ENCODE data around the gene SHD. TPM values are rescaled to one million over a fixed set of nuclear protein-coding genes. Genes with fewer than 3 reads are reported as not detected.

The SHD gene
- total RNA-seq, 1 experiment from 2014 or later, result not detected

GRCh38 chr19:4258181-4258580 is 20.9 kb upstream of the SHD start:
- DNase-seq, result no peak
- Histone ChIP-seq H4K20me1 (ENCODE audit: insufficient read depth) (no peaks in the 10 kb centered on the region), H3F3A (ENCODE audit: insufficient read depth, low read depth) (no peaks in the 10 kb centered on the region), H3K9me2 (ENCODE audit: insufficient read depth) (no peaks in the 10 kb centered on the region), H3K36me3 (ENCODE audit: low read depth) (no peaks in the 10 kb centered on the region), H3K79me2 (ENCODE audit: low read depth) (no peaks in the 10 kb centered on the region), H3K4me3 (no peak overlapping the region), H2AFZ (no peak overlapping the region), H3K27me3 (ENCODE audit: insufficient read depth, low read depth) (no peaks in the 10 kb centered on the region), H3K27ac (no peak overlapping the region), H3K4me2 (no peak overlapping the region), H3K4me1 (replicated peaks; ENCODE audit: insufficient read depth) (no peaks in the 10 kb centered on the region), H3K9me3 (ENCODE audit: insufficient read depth, low read depth) (no peaks in the 10 kb centered on the region)
- intact Hi-C loops (cut with micrococcal nuclease; ENCODE audit: unreplicated experiment), result no loop called here
- BruUV-seq (replicated peaks), result no TSS peak
- ChIA-PET CTCF (no interaction called here), POLR2A (ENCODE audit: unreplicated experiment) (no interaction called here)
- TF ChIP-seq CTCF (conservative IDR thresholded peaks at IDR 0.05), result no peak

GRCh38 chr19:4260613-4261191 is 18.4 kb upstream of the SHD start:
- BruUV-seq (replicated peaks), result no TSS peak
- no peaks in the 10 kb centered on the region for H3F3A ChIP-seq (ENCODE audit: insufficient read depth, low read depth)
- H3K4me2 ChIP-seq, result no peak overlapping the region
- H3K4me1 ChIP-seq (replicated peaks; ENCODE audit: insufficient read depth), result no peaks in the 10 kb centered on the region
- TF ChIP-seq EZH2 (IDR thresholded peaks at IDR 0.05; ENCODE audit: low read depth) (no peak), CTCF (conservative IDR thresholded peaks at IDR 0.05) (no peak)
- no peaks in the 10 kb centered on the region for H3K9me3 ChIP-seq (ENCODE audit: insufficient read depth, low read depth)
- no peak overlapping the region for H3K27ac ChIP-seq
- no peaks in the 10 kb centered on the region for H3K27me3 ChIP-seq (ENCODE audit: insufficient read depth, low read depth)
- no peaks in the 10 kb centered on the region for H4K20me1 ChIP-seq (ENCODE audit: insufficient read depth)
- H3K4me3 ChIP-seq, result no peak overlapping the region
- H3K9me2 ChIP-seq (ENCODE audit: insufficient read depth), result no peaks in the 10 kb centered on the region
- ChIA-PET CTCF (no interaction called here), POLR2A (ENCODE audit: unreplicated experiment) (no interaction called here)
- H2AFZ ChIP-seq, result no peak overlapping the region
- no peaks in the 10 kb centered on the region for H3K36me3 ChIP-seq (ENCODE audit: low read depth)
- intact Hi-C loops (cut with micrococcal nuclease; ENCODE audit: unreplicated experiment), result no loop called here
- no peak for DNase-seq
- no peaks in the 10 kb centered on the region for H3K79me2 ChIP-seq (ENCODE audit: low read depth)

- no peak for TF ChIP-seq EZH2 (IDR thresholded peaks at IDR 0.05; ENCODE audit: low read depth)
- TF ChIP-seq CTCF (conservative IDR thresholded peaks at IDR 0.05), result no peak
- no TSS peak for BruUV-seq (replicated peaks)
Measured at GRCh38 chr19:4264812-4265211, 14.3 kb upstream of the SHD start.

More at GRCh38 chr19:4264812-4265211, 14.3 kb upstream of the SHD start:
- no peaks in the 10 kb centered on the region for H3K9me3 ChIP-seq (ENCODE audit: insufficient read depth, low read depth)
- ChIA-PET CTCF (no interaction called here), POLR2A (ENCODE audit: unreplicated experiment) (no interaction called here)
- H3K27ac ChIP-seq, result no peak overlapping the region
- H3F3A ChIP-seq (ENCODE audit: insufficient read depth, low read depth), result no peaks in the 10 kb centered on the region
- no peak for DNase-seq
- H3K4me2 ChIP-seq, result no peak overlapping the region
- no peaks in the 10 kb centered on the region for H3K27me3 ChIP-seq (ENCODE audit: insufficient read depth, low read depth)
- H3K9me2 ChIP-seq (ENCODE audit: insufficient read depth), result no peaks in the 10 kb centered on the region
- intact Hi-C loops (cut with micrococcal nuclease; ENCODE audit: unreplicated experiment), result no loop called here
- no peaks in the 10 kb centered on the region for H3K36me3 ChIP-seq (ENCODE audit: low read depth)
- H4K20me1 ChIP-seq (ENCODE audit: insufficient read depth), result no peaks in the 10 kb centered on the region
- H3K4me3 ChIP-seq, result no peak overlapping the region
- no peak overlapping the region for H2AFZ ChIP-seq
- no peaks in the 10 kb centered on the region for H3K79me2 ChIP-seq (ENCODE audit: low read depth)
- H3K4me1 ChIP-seq (replicated peaks; ENCODE audit: insufficient read depth), result no peaks in the 10 kb centered on the region
